Erythroblast (primary cell): ENCODE data around the gene ASB6.

Experiments
- GATA1 ChIP-seq: IDR thresholded peaks from 2 replicates; pipeline ENCODE4 v1.6.1; 2011; ENCODE audit warnings: low read depth, mild to moderate bottlenecking, control low read depth, low read length, moderate library complexity
- POLR2A ChIP-seq: IDR thresholded peaks from 2 replicates; pipeline ENCODE4 v1.6.1; 2011; ENCODE audit warnings: mild to moderate bottlenecking, low read length

- TF ChIP-seq POLR2A: no peak
- no peak for TF ChIP-seq GATA1
Measured at GRCh38 chr9:129640086-129640870, 1.7 kb downstream of the ASB6 start.
